GM18858 (cell line): ENCODE results near the gene TBL1X.

Experiments used
- ATAC-seq: cut with Tn5 transposase; IDR thresholded peaks from one replicate; pipeline ENCODE4 v1.9.1; 2021; ENCODE audit not compliant: unreplicated experiment

Gene TBL1X

GRCh38 chrX:9659571-9660195 is 194.8 kb downstream of the TBL1X start:
- ATAC-seq: no peak

GRCh38 chrX:9662148-9662547 is 197.3 kb downstream of the TBL1X start:
- no peak for ATAC-seq

- no peak for ATAC-seq
These were observed 198.4 kb downstream of the TBL1X start for GRCh38 chrX:9663216-9663615.

- ATAC-seq: no peak
These were observed 199.4 kb downstream of the TBL1X start for GRCh38 chrX:9664224-9664623.

- ATAC-seq: no peak
These were observed 200.3 kb downstream of the TBL1X start for GRCh38 chrX:9665113-9665512.

GRCh38 chrX:9668537-9668936 is 203.7 kb downstream of the TBL1X start:
- no peak for ATAC-seq

- no peak for ATAC-seq
These were observed 205.4 kb downstream of the TBL1X start for GRCh38 chrX:9670136-9670814.

- no peak for ATAC-seq
These were observed 207.1 kb downstream of the TBL1X start for GRCh38 chrX:9671998-9672397.

GRCh38 chrX:9676306-9676705 is 211.4 kb downstream of the TBL1X start:
- ATAC-seq: no peak

GRCh38 chrX:9676738-9677097 is 211.9 kb downstream of the TBL1X start:
- no peak for ATAC-seq

- ATAC-seq: peak; percentile 98
These were observed 212.4 kb downstream of the TBL1X start for GRCh38 chrX:9677098-9677739.

- no peak for ATAC-seq
These were observed 213.5 kb downstream of the TBL1X start for GRCh38 chrX:9678215-9678965.

- ATAC-seq: no peak
These were observed 216.2 kb downstream of the TBL1X start for GRCh38 chrX:9681011-9681410.

- ATAC-seq: no peak
These were observed 216.6 kb downstream of the TBL1X start for GRCh38 chrX:9681422-9681821.

GRCh38 chrX:9682456-9682855 is 217.6 kb downstream of the TBL1X start:
- no peak for ATAC-seq

GRCh38 chrX:9682861-9683260 is 218.0 kb downstream of the TBL1X start:
- ATAC-seq: no peak

- ATAC-seq: no peak
These were observed 218.5 kb downstream of the TBL1X start for GRCh38 chrX:9683350-9683749.

- ATAC-seq: no peak
These were observed 223.0 kb downstream of the TBL1X start for GRCh38 chrX:9687899-9688298.

- no peak for ATAC-seq
These were observed 224.0 kb downstream of the TBL1X start for GRCh38 chrX:9688833-9689232.

- ATAC-seq: no peak
These were observed 225.2 kb downstream of the TBL1X start for GRCh38 chrX:9690046-9690445.

GRCh38 chrX:9693307-9694001 is 228.6 kb downstream of the TBL1X start:
- ATAC-seq: no peak
